Breast epithelium (tissue), 3 donors: ENCODE results near the gene NOTCH3.

Experiments
- POLR2AphosphoS5 ChIP-seq, 3 donors: sonication (generic); formaldehyde crosslinking; IDR thresholded peaks; one replicate each; pipeline ENCODE4 v1.6.1; 2017; ENCODE audit warnings: antibody characterized with exemption in 3 of 3
- TF ChIP-seq, protein P1 (sequence below), 3 donors: fragments of 450-650 bp; IDR thresholded peaks; one replicate each; pipeline ENCODE4 v1.5.1; 2016 to 2017; ENCODE audit warnings: antibody characterized with exemption in 3 of 3, mild to moderate bottlenecking in 3 of 3, moderate library complexity in 3 of 3

DNA sequence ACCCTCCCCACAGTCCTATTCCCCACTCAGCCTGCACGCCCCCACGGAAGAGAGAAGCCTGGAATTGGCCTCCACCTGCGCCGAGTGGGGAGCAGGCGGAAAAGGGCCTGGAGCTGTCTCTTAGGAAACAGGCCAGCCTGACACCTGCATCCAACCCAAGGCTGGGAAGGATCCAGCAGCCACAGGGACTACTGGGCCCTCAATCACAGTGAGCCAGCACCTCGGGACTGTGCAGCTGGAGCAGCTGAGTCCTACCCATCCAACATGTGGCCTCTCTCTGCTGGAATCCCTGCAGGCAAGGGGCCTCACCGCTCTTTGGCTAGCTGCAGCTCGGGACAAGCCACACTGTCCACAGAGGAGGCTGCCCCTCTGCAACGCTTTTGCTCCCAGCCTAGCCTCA is 39.7 kb upstream of the NOTCH3 start:
- TF ChIP-seq, protein P1, sequence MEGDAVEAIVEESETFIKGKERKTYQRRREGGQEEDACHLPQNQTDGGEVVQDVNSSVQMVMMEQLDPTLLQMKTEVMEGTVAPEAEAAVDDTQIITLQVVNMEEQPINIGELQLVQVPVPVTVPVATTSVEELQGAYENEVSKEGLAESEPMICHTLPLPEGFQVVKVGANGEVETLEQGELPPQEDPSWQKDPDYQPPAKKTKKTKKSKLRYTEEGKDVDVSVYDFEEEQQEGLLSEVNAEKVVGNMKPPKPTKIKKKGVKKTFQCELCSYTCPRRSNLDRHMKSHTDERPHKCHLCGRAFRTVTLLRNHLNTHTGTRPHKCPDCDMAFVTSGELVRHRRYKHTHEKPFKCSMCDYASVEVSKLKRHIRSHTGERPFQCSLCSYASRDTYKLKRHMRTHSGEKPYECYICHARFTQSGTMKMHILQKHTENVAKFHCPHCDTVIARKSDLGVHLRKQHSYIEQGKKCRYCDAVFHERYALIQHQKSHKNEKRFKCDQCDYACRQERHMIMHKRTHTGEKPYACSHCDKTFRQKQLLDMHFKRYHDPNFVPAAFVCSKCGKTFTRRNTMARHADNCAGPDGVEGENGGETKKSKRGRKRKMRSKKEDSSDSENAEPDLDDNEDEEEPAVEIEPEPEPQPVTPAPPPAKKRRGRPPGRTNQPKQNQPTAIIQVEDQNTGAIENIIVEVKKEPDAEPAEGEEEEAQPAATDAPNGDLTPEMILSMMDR (IDR thresholded peaks at IDR 0.05), result no peak
- no peak for TF ChIP-seq POLR2AphosphoS5 (IDR thresholded peaks at IDR 0.05)
